Measurements from ENCODE around the gene FANCG. TPM values are rescaled to one million over a fixed set of nuclear protein-coding genes. Genes with fewer than 3 reads are reported as not detected.

Gene FANCG
- total and polyA plus RNA-seq, 2 of the 8 experiments (the other 6 are each of a cell fraction or from before 2014, with no cell fraction given), result 66.6 to 87.1 TPM

GRCh38 chr9:35096035-35096849 lies 16.5 kb upstream of the FANCG start, which contains the start of gene PIGO (continued):
- TF ChIP-seq ASH2L (IDR thresholded peaks at IDR 0.05; ENCODE audit: low read length), result peak; percentile 97
- no peak for TF ChIP-seq NRF1 (IDR thresholded peaks at IDR 0.05; ENCODE audit: low read depth, low read length)
- TF ChIP-seq NANOG (IDR thresholded peaks at IDR 0.05; ENCODE audit: insufficient read depth, low read depth, low read length, poor library complexity, severe bottlenecking), result no peak
- TF ChIP-seq SIRT6 (IDR thresholded peaks at IDR 0.05; ENCODE audit: low read length), result no peak
- peak; percentile 94 for TF ChIP-seq RBBP5 (IDR thresholded peaks at IDR 0.05; ENCODE audit: borderline replicate concordance, low read depth, low read length)
- peak; percentile 59; the same call in 1 of the 2 replicates for TF ChIP-seq ATF2 (IDR thresholded peaks at IDR 0.05; ENCODE audit: low read length)

Data from H1 (cell line).